Measurements from ENCODE around the gene CALD1.

CALD1 gene

GRCh38 chr7:134874407-134874806 is 95.0 kb downstream of the CALD1 start:
- H3K27ac ChIP-seq (replicated peaks): no peak overlapping the region
- TF ChIP-seq SPI1 (IDR thresholded peaks at IDR 0.05; ENCODE audit: borderline replicate concordance, low read depth) (no peak), REST (IDR thresholded peaks at IDR 0.05; ENCODE audit: insufficient replicate concordance, low read depth) (no peak), POLR2AphosphoS5 (IDR thresholded peaks at IDR 0.05; ENCODE audit: low read depth) (no peak), GABPA (IDR thresholded peaks at IDR 0.05; ENCODE audit: low read depth) (no peak), CTCF (IDR thresholded peaks at IDR 0.05; ENCODE audit: insufficient read depth, low read length) (no peak)

GRCh38 chr7:134875867-134876266 is 96.4 kb downstream of the CALD1 start:
- H3K27me3 ChIP-seq (ENCODE audit: insufficient read depth, poor library complexity, severe bottlenecking): no peaks in the 10 kb centered on the region
- TF ChIP-seq REST (IDR thresholded peaks at IDR 0.05; ENCODE audit: insufficient replicate concordance, low read depth) (no peak), POLR2AphosphoS5 (IDR thresholded peaks at IDR 0.05; ENCODE audit: low read depth) (no peak), SPI1 (IDR thresholded peaks at IDR 0.05; ENCODE audit: borderline replicate concordance, low read depth) (no peak), GABPA (IDR thresholded peaks at IDR 0.05; ENCODE audit: low read depth) (no peak), CTCF (IDR thresholded peaks at IDR 0.05; ENCODE audit: insufficient read depth, low read length) (no peak)
- DNase-seq (ENCODE audit: low read depth in 1 of 2, low spot score in 1 of 2): no peak
- H3K27ac ChIP-seq (replicated peaks): no peak overlapping the region
- no peak overlapping the region for H3K4me3 ChIP-seq (replicated peaks; ENCODE audit: insufficient read depth, low read length)

More at GRCh38 chr7:134874407-134874806, 95.0 kb downstream of the CALD1 start:
- no peak for DNase-seq (ENCODE audit: low read depth in 1 of 2, low spot score in 1 of 2)
- H3K27me3 ChIP-seq (ENCODE audit: insufficient read depth, poor library complexity, severe bottlenecking): no peaks in the 10 kb centered on the region
- H3K4me3 ChIP-seq (replicated peaks; ENCODE audit: insufficient read depth, low read length): no peak overlapping the region

- no peak overlapping the region for H3K4me3 ChIP-seq (replicated peaks; ENCODE audit: insufficient read depth, low read length)
- H3K27ac ChIP-seq (replicated peaks): no peak overlapping the region
- no peaks in the 10 kb centered on the region for H3K27me3 ChIP-seq (ENCODE audit: insufficient read depth, poor library complexity, severe bottlenecking)
- DNase-seq (ENCODE audit: low read depth in 1 of 2, low spot score in 1 of 2): no peak
- TF ChIP-seq GABPA (IDR thresholded peaks at IDR 0.05; ENCODE audit: low read depth) (no peak), CTCF (IDR thresholded peaks at IDR 0.05; ENCODE audit: insufficient read depth, low read length) (no peak), POLR2AphosphoS5 (IDR thresholded peaks at IDR 0.05; ENCODE audit: low read depth) (no peak), REST (IDR thresholded peaks at IDR 0.05; ENCODE audit: insufficient replicate concordance, low read depth) (no peak), SPI1 (IDR thresholded peaks at IDR 0.05; ENCODE audit: borderline replicate concordance, low read depth) (no peak)
These were observed 99.4 kb downstream of the CALD1 start for GRCh38 chr7:134878746-134879357.

Measured in HL-60 (cell line).